Fibroblast of villous mesenchyme (primary cell): ENCODE results near the gene HAUS8. TPM values are rescaled to one million over a fixed set of nuclear protein-coding genes. Genes with fewer than 3 reads are reported as not detected.

Experiments
- DNase-seq: peaks from one replicate; pipeline ENCODE4 v3.0.0-alpha.2; 2010; ENCODE audit warnings: low read depth
- H3K4me3 ChIP-seq: 2 replicates; pipeline ENCODE4 v1.5.1; 2011; ENCODE audit warnings: low read depth, mild to moderate bottlenecking, low read length
- CTCF ChIP-seq: IDR thresholded peaks from 2 replicates; pipeline ENCODE4 v1.5.1; 2012; ENCODE audit warnings: low read depth, mild to moderate bottlenecking, low read length; ENCODE audit not compliant: insufficient read depth
- total RNA-seq: library from RNA; depleted of rRNA; stranded (reverse); fragments of >200 nt; gene quantifications from 2 replicates; pipeline ENCODE4 v1.2.3, GENCODE V29; 2012

Gene HAUS8
- total RNA-seq, 1 donor, result 3.5 TPM

- TF ChIP-seq CTCF, result no peak
- DNase-seq, result no peak
- no peak overlapping the region for H3K4me3 ChIP-seq
Measured at GRCh38 chr19:17004386-17004785, 70.9 kb downstream of the HAUS8 start.

DNA sequence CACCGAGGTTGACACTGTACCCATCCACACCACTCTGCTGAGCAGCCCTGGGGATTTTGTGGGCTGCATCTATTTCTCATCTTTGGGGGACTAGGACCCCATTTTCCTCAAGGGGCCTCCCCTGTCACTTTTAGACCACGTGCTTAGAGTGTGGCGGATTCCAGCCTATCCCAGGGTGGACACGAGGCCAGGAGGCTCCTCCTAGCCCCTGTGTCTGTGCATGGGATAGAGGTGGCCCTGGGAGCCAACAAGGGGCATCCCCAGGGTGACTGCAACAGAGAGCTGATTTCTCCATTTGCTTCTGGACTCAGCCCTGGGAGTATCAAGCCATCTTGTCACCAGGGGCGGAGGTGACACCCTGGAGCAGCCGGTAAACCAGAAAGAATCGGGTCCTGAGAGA is 72.8 kb downstream of the HAUS8 start:
- no peak overlapping the region for H3K4me3 ChIP-seq
- no peak for DNase-seq
- no peak for TF ChIP-seq CTCF

DNA sequence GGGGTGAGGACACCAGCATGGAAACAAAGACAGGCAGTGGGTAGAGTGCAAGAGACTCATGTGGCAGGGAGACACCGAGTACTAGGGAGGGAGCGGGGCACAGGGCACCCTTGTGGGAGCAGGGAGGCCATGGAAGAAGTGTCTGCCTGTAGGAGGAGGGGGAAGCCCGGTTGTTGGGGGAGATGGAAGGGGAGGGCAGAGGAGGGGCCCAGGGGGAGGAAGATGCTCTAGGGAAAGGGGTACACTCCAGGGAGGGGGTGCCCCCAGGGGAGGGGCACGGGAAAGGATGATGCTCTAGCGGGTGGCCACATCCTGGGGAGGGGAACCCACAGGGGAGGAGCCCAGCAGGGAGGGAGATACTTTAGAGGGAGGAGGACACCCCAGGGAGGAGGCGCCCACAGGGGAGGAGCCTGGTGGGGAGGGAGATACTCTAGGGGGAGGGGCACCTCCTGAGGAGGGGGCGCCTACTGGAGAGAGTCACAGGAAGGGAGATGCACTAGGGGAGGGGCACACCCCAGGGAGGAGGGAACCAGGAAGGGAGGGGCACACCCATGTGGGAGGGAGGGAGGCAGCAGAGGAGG is 73.6 kb downstream of the HAUS8 start:
- TF ChIP-seq CTCF, result no peak
- no peak overlapping the region for H3K4me3 ChIP-seq
- DNase-seq, result no peak

Other genes starting within 250 kb of the HAUS8 start
- 35.4 and 40.2 TPM in 2 replicates for gene SIN3B, start 246.1 kb downstream of the HAUS8 start, total RNA-seq
- 0.43 and 0.64 TPM in 2 replicates for gene F2RL3, start 186.5 kb downstream of the HAUS8 start, total RNA-seq
- gene CPAMD8, start 48.6 kb downstream of the HAUS8 start, total RNA-seq, result 0.43 and 0.64 TPM in 2 replicates
- 99.3 and 118 TPM in 2 replicates for gene MYO9B, start 325 bp upstream of the HAUS8 start, total RNA-seq
- gene USE1, start 139.9 kb upstream of the HAUS8 start, total RNA-seq, result 18.1 and 23.8 TPM in 2 replicates
- gene OCEL1, start 150.8 kb upstream of the HAUS8 start, total RNA-seq, result 3.9 and 6.1 TPM in 2 replicates
- 51.0 and 56.0 TPM in 2 replicates for gene NR2F6, start 170.5 kb upstream of the HAUS8 start, total RNA-seq
- not detected in 2 replicates for gene USHBP1, start 189.3 kb upstream of the HAUS8 start, total RNA-seq
- gene BABAM1, start 192.0 kb upstream of the HAUS8 start, total RNA-seq, result 101 and 124 TPM in 2 replicates
- 0.32 and 0.86 TPM in 2 replicates for gene ANKLE1, start 206.4 kb upstream of the HAUS8 start, total RNA-seq
- gene ABHD8, start 228.0 kb upstream of the HAUS8 start, total RNA-seq, result 13.8 and 15.5 TPM in 2 replicates
- gene MRPL34, start 230.4 kb upstream of the HAUS8 start, total RNA-seq, result 29.8 and 32.2 TPM in 2 replicates
- 14.8 and 16.8 TPM in 2 replicates for gene DDA1, start 234.1 kb upstream of the HAUS8 start, total RNA-seq